Measurements from ENCODE around the gene TSPOAP1.

The TSPOAP1 gene

GRCh38 chr17:58328195-58329034 is at the start of gene TSPOAP1:
Gene TSPOAP1 (minus strand): TSS chr17:58328795. CDS start chr17:58327920, 875 bp downstream.
- DNase-seq = peak; percentile 80

GRCh38 chr17:58377661-58378060 is 49.1 kb upstream of the TSPOAP1 start:
- DNase-seq = no peak

GRCh38 chr17:58377093-58377601 is 48.6 kb upstream of the TSPOAP1 start:
- DNase-seq = no peak

GRCh38 chr17:58376472-58377000 is 47.9 kb upstream of the TSPOAP1 start:
- no peak for DNase-seq

- no peak for DNase-seq
These were observed 47.2 kb upstream of the TSPOAP1 start for GRCh38 chr17:58375811-58376210.

- no peak for DNase-seq
These were observed 46.7 kb upstream of the TSPOAP1 start for GRCh38 chr17:58375256-58375655.

DNA sequence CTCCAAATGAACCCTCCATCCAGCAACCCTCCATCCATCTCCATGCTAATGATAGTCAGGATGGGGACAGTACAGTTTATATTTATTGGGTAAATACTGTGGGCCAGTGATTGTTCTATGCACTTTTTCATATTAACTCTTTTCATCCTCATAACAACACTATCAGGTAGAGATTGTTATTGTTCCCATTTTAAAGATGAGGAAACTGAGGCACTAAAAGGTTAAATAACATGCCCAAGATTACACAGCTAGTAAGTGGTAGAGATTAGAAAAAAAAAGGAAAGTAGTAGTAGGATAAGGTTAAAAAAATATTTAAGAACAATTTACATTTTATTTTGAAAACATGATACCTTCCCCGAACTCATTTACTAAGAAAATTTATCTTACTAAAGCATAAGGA is 45.3 kb upstream of the TSPOAP1 start:
- DNase-seq = no peak

- no peak for DNase-seq
These were observed 44.4 kb upstream of the TSPOAP1 start for GRCh38 chr17:58373003-58373402.

GRCh38 chr17:58371300-58371950 is 42.8 kb upstream of the TSPOAP1 start:
- no peak for DNase-seq

GRCh38 chr17:58370716-58371115 is 42.1 kb upstream of the TSPOAP1 start:
- no peak for DNase-seq

- DNase-seq = no peak
These were observed 41.7 kb upstream of the TSPOAP1 start for GRCh38 chr17:58370309-58370708.

GRCh38 chr17:58369214-58370031 is 40.8 kb upstream of the TSPOAP1 start:
- DNase-seq = no peak

- DNase-seq = no peak
These were observed 40.2 kb upstream of the TSPOAP1 start for GRCh38 chr17:58368860-58369213.

- no peak for DNase-seq
These were observed 38.9 kb upstream of the TSPOAP1 start for GRCh38 chr17:58367461-58367860.

- no peak for DNase-seq
These were observed 37.5 kb upstream of the TSPOAP1 start for GRCh38 chr17:58365980-58366595.

DNA sequence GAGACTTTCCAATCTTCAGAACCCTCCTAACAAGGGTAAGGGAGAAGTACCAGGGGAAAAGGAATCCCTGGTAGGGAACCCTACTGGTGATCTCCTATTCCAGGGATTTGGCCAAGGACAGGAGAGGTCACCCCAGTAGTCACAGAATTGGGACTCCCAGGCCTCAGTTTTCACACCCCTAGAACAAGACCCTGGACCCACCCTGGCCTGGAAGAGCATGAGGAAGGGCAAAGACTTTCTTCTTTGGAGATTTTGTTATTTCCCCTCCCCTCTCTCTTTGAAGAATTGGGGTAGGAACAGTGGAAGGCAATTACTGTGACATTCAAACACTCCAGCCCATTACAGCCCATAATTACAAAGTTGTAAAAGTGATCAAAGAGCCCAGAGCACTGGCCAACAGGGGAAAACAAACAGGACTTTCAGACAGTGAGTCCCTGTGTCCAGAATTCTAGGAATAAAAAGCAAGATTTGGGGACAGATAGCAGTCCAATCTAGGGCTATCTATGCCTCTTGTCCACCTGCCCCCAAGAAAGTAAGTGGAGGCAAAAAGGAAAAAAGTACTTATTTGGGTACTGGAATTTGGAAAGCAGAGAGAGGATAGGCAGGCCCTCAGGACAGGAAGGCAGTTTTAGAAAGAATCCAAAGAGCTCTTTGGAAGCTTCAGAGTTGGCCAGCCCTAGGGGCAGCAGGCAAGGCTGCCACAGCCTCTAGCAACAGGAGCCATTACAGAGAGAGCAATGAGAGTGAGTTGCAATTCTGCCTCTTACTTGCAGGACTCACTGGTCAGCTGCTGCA is 36.8 kb upstream of the TSPOAP1 start:
- no peak for DNase-seq

- no peak for DNase-seq
These were observed 35.8 kb upstream of the TSPOAP1 start for GRCh38 chr17:58364270-58364942.

- DNase-seq = no peak
These were observed 35.0 kb upstream of the TSPOAP1 start for GRCh38 chr17:58363457-58364185.

DNA sequence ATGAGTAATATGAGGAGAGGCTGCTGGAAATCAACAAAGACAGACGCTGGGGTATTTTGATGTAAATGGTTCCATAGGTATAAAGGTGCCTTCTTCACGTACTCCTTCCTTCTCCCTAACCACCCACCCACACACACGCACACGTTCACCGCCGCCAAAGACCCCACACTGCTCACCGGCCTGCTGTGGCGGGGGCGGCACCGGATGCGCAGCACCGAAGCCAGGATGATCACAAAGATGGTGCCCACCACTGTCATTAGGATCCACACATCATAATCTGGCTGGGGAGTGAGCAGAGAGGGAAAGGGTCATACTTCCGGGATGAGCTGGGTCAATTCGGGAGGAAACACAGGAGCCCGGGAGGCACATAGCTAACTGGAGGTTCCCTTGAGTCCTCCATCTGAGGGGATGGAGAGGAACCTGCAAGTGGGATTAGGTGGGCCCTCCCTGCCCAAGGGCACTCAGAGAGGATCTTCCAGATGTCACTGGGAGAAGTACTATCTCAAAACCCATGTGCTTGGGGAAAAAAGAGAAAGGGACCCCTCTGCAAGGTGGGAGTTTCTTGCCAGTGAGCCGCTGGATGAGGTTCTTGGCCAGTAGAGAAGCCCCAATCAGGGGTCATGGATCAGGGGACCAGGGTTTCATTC is 33.9 kb upstream of the TSPOAP1 start:
- no peak for DNase-seq

Measured in activated CD4-positive, alpha-beta T cell treated with anti-CD3 and anti-CD28 coated beads for 1 hour (primary cell).